H1 (cell line): ENCODE data around the gene GRIK4. TPM values are rescaled to one million over a fixed set of nuclear protein-coding genes. Genes with fewer than 3 reads are reported as not detected.

Experiments used
- CTCF ChIA-PET: fragments of 300-600 bp; sonication (Branson Sonifier 250); formaldehyde crosslinking; loops from one replicate; lab custom pipeline; 2021; ENCODE audit not compliant: partially characterized antibody; lab: Charles Lee
- POLR2A ChIA-PET: fragments of 300-600 bp; sonication (Branson Sonifier 250); formaldehyde crosslinking; loops from one replicate; lab custom pipeline; 2021; ENCODE audit warnings: inconsistent platforms; ENCODE audit not compliant: partially characterized antibody; lab: Charles Lee
- DNase-seq, 2 experiments: peaks; one replicate each; pipeline versions ENCODE4 v3.0.0 to v3.0.0-alpha.2; 2010 to 2022; ENCODE audit warnings: low spot score in 2 of 2, low read depth in 1 of 2, mixed read lengths in 1 of 2
- FAIRE-seq: peaks from 2 replicates; lab custom pipeline; 2011; peaks lifted over from hg19 to GRCh38; lab: Jason Lieb, UNC
- H2AFZ ChIP-seq: 2 replicates; pipeline ENCODE4 v1.8.1; 2012; ENCODE audit warnings: low read length, inconsistent platforms
- H2AK5ac ChIP-seq: 2 replicates; pipeline ENCODE4 v1.6.1; 2013; ENCODE audit warnings: low read depth, low read length
- H2BK120ac ChIP-seq: replicated peaks from 2 replicates; pipeline ENCODE3; 2013; ENCODE audit warnings: low read depth, low read length, inconsistent platforms
- H2BK12ac ChIP-seq: 2 replicates; pipeline ENCODE4 v1.6.1; 2013; ENCODE audit warnings: low read depth, low read length
- H2BK15ac ChIP-seq: 2 replicates; pipeline ENCODE4 v1.6.1; 2013; ENCODE audit warnings: low read length
- H2BK20ac ChIP-seq: 2 replicates; pipeline ENCODE4 v1.6.1; 2013; ENCODE audit warnings: low read length
- H2BK5ac ChIP-seq: 2 replicates; pipeline ENCODE4 v1.6.1; 2013; ENCODE audit warnings: low read depth, low read length
- H3K14ac ChIP-seq: 2 replicates; pipeline ENCODE4 v1.6.1; 2013; ENCODE audit warnings: inconsistent platforms; ENCODE audit not compliant: insufficient read length
- H3K18ac ChIP-seq: 2 replicates; pipeline ENCODE4 v1.6.1; 2013; ENCODE audit warnings: low read length; ENCODE audit errors: extremely low read depth
- H3K23ac ChIP-seq: 2 replicates; pipeline ENCODE4 v1.6.1; 2013; ENCODE audit warnings: inconsistent platforms; ENCODE audit not compliant: insufficient read length
- H3K23me2 ChIP-seq: 2 replicates; pipeline ENCODE4 v1.6.1; 2013; ENCODE audit warnings: low read depth, low read length
- H3K27ac ChIP-seq: 2 replicates; pipeline ENCODE4 v1.6.1; 2011; ENCODE audit warnings: low read depth, low read length, inconsistent platforms
- H3K27me3 ChIP-seq, 4 experiments: replicated peaks in 1 of 4; 1 replicate in 1 of 4; 2 replicates in 3 of 4; pipeline versions ENCODE4 v1.6.1 to v1.8.1; 2011 to 2013; ENCODE audit warnings: low read length in 3 of 4, mild to moderate bottlenecking in 3 of 4, inconsistent platforms in 2 of 4, mixed read lengths in 2 of 4, moderate library complexity in 1 of 4; ENCODE audit not compliant: control insufficient read depth in 3 of 4, insufficient read depth in 3 of 4; ENCODE audit errors: extremely low read depth in 1 of 4
- H3K36me3 ChIP-seq, 4 experiments: 2 replicates each; pipeline versions ENCODE4 v1.6.1 to v1.8.1; 2011 to 2013; ENCODE audit warnings: mild to moderate bottlenecking in 4 of 4, low read length in 3 of 4, moderate library complexity in 2 of 4, control low read depth in 1 of 4, inconsistent platforms in 1 of 4; ENCODE audit not compliant: insufficient read depth in 4 of 4, control insufficient read depth in 2 of 4
- H3K4ac ChIP-seq: replicated peaks from 2 replicates; pipeline ENCODE3; 2013; ENCODE audit warnings: low read length, low read depth, mixed read lengths, inconsistent platforms; ENCODE audit not compliant: insufficient read length
- H3K4me1 ChIP-seq, 4 experiments: replicated peaks in 1 of 4; 1 replicate in 1 of 4; 2 replicates in 3 of 4; pipeline versions ENCODE4 v1.6.1 to v1.8.1; 2011 to 2013; ENCODE audit warnings: low read length in 3 of 4, inconsistent platforms in 2 of 4, mixed read lengths in 1 of 4; ENCODE audit not compliant: insufficient read depth in 4 of 4, control insufficient read depth in 3 of 4
- H3K4me2 ChIP-seq, 2 experiments: 2 replicates each; pipeline versions ENCODE4 v1.6.1 to v1.8.1; 2011 to 2013; ENCODE audit warnings: low read depth in 2 of 2, low read length in 2 of 2, control low read depth in 1 of 2, inconsistent platforms in 1 of 2, mild to moderate bottlenecking in 1 of 2; ENCODE audit not compliant: insufficient read depth in 1 of 2
- H3K4me3 ChIP-seq, 4 experiments: fragments of 200-600, 300-600 bp in 1 of 4; sonication (generic), shearing (Covaris generic), sonication (Bioruptor Twin) in 1 of 4; 2 replicates each; pipeline versions ENCODE4 v1.5.1 to v1.8.1; 2011 to 2016; ENCODE audit warnings: low read length in 4 of 4, low read depth in 3 of 4, control low read depth in 2 of 4, inconsistent platforms in 2 of 4, mild to moderate bottlenecking in 2 of 4, mixed read lengths in 1 of 4, moderate library complexity in 1 of 4; ENCODE audit not compliant: insufficient read depth in 2 of 4; ENCODE audit errors: extremely low read depth in 1 of 4
- H3K56ac ChIP-seq: replicated peaks from 2 replicates; pipeline ENCODE3; 2013; ENCODE audit warnings: low read depth, mild to moderate bottlenecking, mixed read lengths, low read length, inconsistent platforms; ENCODE audit not compliant: insufficient read length
- H3K79me1 ChIP-seq: 2 replicates; pipeline ENCODE4 v1.6.1; 2013; ENCODE audit warnings: low read depth, low read length, control low read depth
- H3K79me2 ChIP-seq, 2 experiments: 2 replicates each; pipeline versions ENCODE4 v1.6.1 to v1.8.1; 2012 to 2013; ENCODE audit warnings: low read length in 2 of 2, mild to moderate bottlenecking in 2 of 2, inconsistent platforms in 1 of 2; ENCODE audit not compliant: insufficient read depth in 2 of 2, control insufficient read depth in 1 of 2
- H3K9ac ChIP-seq, 4 experiments: replicated peaks in 1 of 4; 1 replicate in 1 of 4; 2 replicates in 3 of 4; pipeline versions ENCODE4 v1.6.1 to v1.8.1; 2011 to 2013; ENCODE audit warnings: low read depth in 3 of 4, low read length in 3 of 4, control low read depth in 2 of 4, mild to moderate bottlenecking in 2 of 4, moderate library complexity in 2 of 4, inconsistent platforms in 1 of 4; ENCODE audit errors: extremely low read depth in 1 of 4
- H3K9me3 ChIP-seq, 2 experiments: 2 replicates each; pipeline versions ENCODE4 v1.6.1 to v1.8.1; 2012 to 2013; ENCODE audit warnings: mild to moderate bottlenecking in 2 of 2, moderate library complexity in 2 of 2, control low read depth in 1 of 2, inconsistent platforms in 1 of 2, low read depth in 1 of 2, low read length in 1 of 2, mixed read lengths in 1 of 2; ENCODE audit not compliant: insufficient read depth in 2 of 2
- H4K20me1 ChIP-seq, 2 experiments: replicated peaks in 1 of 2; 2 replicates each; pipeline versions ENCODE3 to v1.8.1; 2011 to 2013; ENCODE audit warnings: inconsistent platforms in 2 of 2, low read length in 2 of 2, mild to moderate bottlenecking in 1 of 2; ENCODE audit not compliant: insufficient read depth in 2 of 2, control insufficient read depth in 1 of 2
- H4K5ac ChIP-seq: 2 replicates; pipeline ENCODE4 v1.6.1; 2013; ENCODE audit warnings: low read length, low read depth, mixed read lengths, inconsistent platforms; ENCODE audit not compliant: insufficient read length
- H4K8ac ChIP-seq: 2 replicates; pipeline ENCODE4 v1.8.0; 2013; ENCODE audit warnings: mild to moderate bottlenecking, moderate library complexity, low read length, inconsistent platforms; ENCODE audit not compliant: insufficient read depth; ENCODE audit errors: extremely low read depth
- H4K91ac ChIP-seq: replicated peaks from 2 replicates; pipeline ENCODE3; 2013; ENCODE audit warnings: low read length, mixed read lengths, inconsistent platforms; ENCODE audit not compliant: insufficient read length
- BACH1 ChIP-seq: IDR thresholded peaks from 2 replicates; pipeline ENCODE4 v1.6.1; 2012; ENCODE audit warnings: low read length, improper control_type of control experiment
- KDM1A ChIP-seq: fragments of 200-600, 300-600 bp; sonication (generic); IDR thresholded peaks from 2 replicates; pipeline ENCODE4 v1.7.1; 2016; ENCODE audit warnings: mild to moderate bottlenecking, low read length, borderline replicate concordance
- KDM4A ChIP-seq: IDR thresholded peaks from one replicate; pipeline ENCODE4 v1.7.1; 2012; ENCODE audit warnings: low read depth, mild to moderate bottlenecking, moderate library complexity, low read length, inconsistent platforms; ENCODE audit not compliant: severe bottlenecking
- KDM5A ChIP-seq: fragments of 200-600 bp; IDR thresholded peaks from 2 replicates; pipeline ENCODE4 v1.7.1; 2012; ENCODE audit warnings: mild to moderate bottlenecking, low read length, inconsistent platforms, mixed read lengths
- RNF2 ChIP-seq: fragments of 200-900, 300-1000 bp; sonication (generic); IDR thresholded peaks from 2 replicates; pipeline ENCODE4 v1.7.1; 2016; ENCODE audit warnings: borderline replicate concordance, low read depth, mild to moderate bottlenecking, antibody characterized with exemption, low read length; ENCODE audit not compliant: poor library complexity, severe bottlenecking; ENCODE audit errors: missing control alignments
- RXRA ChIP-seq: IDR thresholded peaks from 2 replicates; pipeline ENCODE4 v1.6.1; 2011; ENCODE audit warnings: low read depth, mild to moderate bottlenecking, low read length, moderate library complexity; ENCODE audit not compliant: insufficient read depth
- SIX5 ChIP-seq: IDR thresholded peaks from 2 replicates; pipeline ENCODE4 v1.6.1; 2011; ENCODE audit warnings: mild to moderate bottlenecking, low read depth, low read length
- TEAD4 ChIP-seq: IDR thresholded peaks from 2 replicates; pipeline ENCODE4 v1.6.1; 2012; ENCODE audit warnings: low read depth, low read length, inconsistent platforms, mixed read lengths
- WGBS, 2 experiments: shearing (Covaris generic) in 1 of 2; methylation state at CpG; one replicate each; pipeline versions ENCODE4 v1.1.6 to v1.1.7; 2013 to 2015; ENCODE audit warnings: low lambda C conversion rate in 2 of 2, mixed read lengths in 2 of 2, inconsistent platforms in 1 of 2, low coverage in 1 of 2, missing lambda C conversion rate in 1 of 2; ENCODE audit not compliant: insufficient replicate concordance in 2 of 2, insufficient coverage in 1 of 2, insufficient read length in 1 of 2; ENCODE audit errors: extremely low coverage in 1 of 2, missing lambda C conversion rate in 1 of 2; 5-methylcytosine and 5-hydroxymethylcytosine counted together
- polyA plus RNA-seq, 7 experiments: library from polyadenylated mRNA; depleted of rRNA in 3 of 7; stranded (reverse) in 5 of 7; unstranded in 2 of 7; fragments of >200 nt in 5 of 7; fragments of 200-250 nt in 2 of 7; gene quantifications; 1 replicate in 5 of 7; 2 replicates in 1 of 7; 4 replicates in 1 of 7; pipeline versions ENCODE4 v1.2.1 to v1.2.3, GENCODE V29; 2011 to 2013; ENCODE audit warnings: missing spikeins in 2 of 7, mixed read lengths in 2 of 7
- total RNA-seq: library from RNA; stranded (reverse); fragmentation: NEBNext Ultra II Directional; extraction: Animal tissue kit (Norgen Biotek cat#: 25700); gene quantifications from 2 replicates; pipeline ENCODE4 v1.2.1, GENCODE V29; 2021

GRIK4 gene
- total and polyA plus RNA-seq, 2 of the 8 experiments (the other 6 are each of a cell fraction or from before 2014, with no cell fraction given) = 1.2 to 2.9 TPM

DNA sequence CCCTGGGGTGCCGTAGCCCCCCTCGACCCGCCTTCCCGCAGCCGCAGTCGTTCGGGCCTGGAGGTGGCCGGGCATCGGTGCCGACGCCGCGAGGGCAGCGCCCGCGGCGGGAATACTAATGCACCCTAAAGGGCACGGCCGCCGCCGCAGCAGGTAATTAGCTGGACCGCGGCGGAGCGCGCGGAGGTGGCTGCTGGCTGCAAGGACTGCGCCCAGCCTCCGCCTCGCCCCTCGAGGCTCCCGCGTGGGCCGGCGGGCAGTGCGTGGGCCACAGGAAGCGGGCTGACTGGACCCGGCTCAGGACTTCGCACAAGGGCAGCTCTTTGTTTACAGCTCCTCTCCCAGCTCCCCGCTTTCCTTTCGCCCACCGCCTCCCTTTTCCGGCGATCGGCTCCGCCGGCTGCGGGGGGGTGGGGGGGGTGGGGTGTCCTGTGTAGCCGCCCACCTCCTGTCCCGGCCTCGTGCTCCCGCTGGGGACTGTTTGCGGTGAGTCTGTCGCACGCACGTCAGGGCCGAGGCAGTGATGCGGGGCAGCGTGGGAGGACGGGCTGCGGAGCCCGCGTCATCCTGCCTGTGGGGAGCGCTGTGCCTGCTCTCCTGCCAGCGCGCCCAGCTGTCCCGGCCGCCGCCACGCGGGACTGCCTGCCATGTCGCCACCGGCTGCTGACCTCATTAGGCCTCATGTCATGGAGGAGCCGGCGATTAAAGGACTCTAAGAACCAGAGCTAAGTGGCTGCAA is 53.2 kb downstream of the GRIK4 start:
- CTCF ChIA-PET = interaction anchor here (0.8 to 2.8 kb wide), 6 partner anchors 12 to 111 kb away, joined by 3 to 13 read pairs (median 6); partner anchors contain the start of gene GRIK4
- Histone ChIP-seq H3K36me3 (no peaks in the 10 kb centered on the region), H3K27ac (no peak overlapping the region), H3K4me2 (peak overlapping the region; percentile 78 to 93), H2BK5ac (no peak overlapping the region), H4K91ac (peak overlapping the region; percentile 70), H3K14ac (no peak overlapping the region), H3K23ac (no peak overlapping the region), H2AK5ac (no peak overlapping the region), H2BK15ac (no peak overlapping the region), H3K4me3 (peak overlapping the region; percentile 48 to 66 (median 58)), H4K20me1 (no peaks in the 10 kb centered on the region), H2BK20ac (no peak overlapping the region; the same call in 1 of the 2 replicates), H3K79me2 (no peaks in the 10 kb centered on the region), H3K4me1 (peaks cover 10 to 28% (median 13%) of the 10 kb centered on the region in 4 experiments), H3K23me2 (peaks cover 14% of the 10 kb centered on the region; the same call in 1 of the 2 replicates), H3K9me3 (no peaks in the 10 kb centered on the region), H3K18ac (peak overlapping the region; percentile 52), H4K5ac (no peak overlapping the region), H3K56ac (peak overlapping the region; percentile 52), H3K4ac (peak overlapping the region; percentile 29), H3K27me3 (peaks cover 0 to 38% (median 27%) of the 10 kb centered on the region in 4 experiments; a peak in 6 of 7 replicates), H2BK120ac (no peak overlapping the region), H3K9ac (peak overlapping the region in 3 of 4 experiments; percentile 25 to 74 (median 25); a peak in 5 of 7 replicates), H3K79me1 (no peaks in the 10 kb centered on the region), H4K8ac (peak overlapping the region; percentile 42; the same call in 1 of the 2 replicates), H2BK12ac (peak overlapping the region; percentile 18; the same call in 1 of the 2 replicates), H2AFZ (peak overlapping the region; percentile 5; the same call in 1 of the 2 replicates)
- FAIRE-seq (no peak), DNase-seq (no peak)
- WGBS, 2 experiments = 2% methylated on average over 63 of the region's 75 CpGs; no CpG with 5 or more reads in 1 of the 2 experiments
- POLR2A ChIA-PET = interaction anchor here (0.8 to 2.5 kb wide), 8 partner anchors 8 to 78 kb away, joined by 3 to 13 read pairs (median 4); no protein-coding TSS in a partner anchor
- no peak for TF ChIP-seq BACH1
- TF ChIP-seq RNF2 = no peak
- no peak for TF ChIP-seq KDM5A
- TF ChIP-seq SIX5 = no peak
- no peak for TF ChIP-seq RXRA
- TF ChIP-seq TEAD4 = no peak
- TF ChIP-seq KDM4A = peak; percentile 76
- no peak for TF ChIP-seq KDM1A
